ENCODE results near the gene SAP30BP. TPM values are rescaled to one million over a fixed set of nuclear protein-coding genes. Genes with fewer than 3 reads are reported as not detected.

The SAP30BP gene
- total and polyA plus RNA-seq, 2 of the 13 experiments (the other 11 are each of a cell fraction or from before 2014, with no cell fraction given), result 67.7 to 99.4 TPM

- TF ChIP-seq, protein P1, sequence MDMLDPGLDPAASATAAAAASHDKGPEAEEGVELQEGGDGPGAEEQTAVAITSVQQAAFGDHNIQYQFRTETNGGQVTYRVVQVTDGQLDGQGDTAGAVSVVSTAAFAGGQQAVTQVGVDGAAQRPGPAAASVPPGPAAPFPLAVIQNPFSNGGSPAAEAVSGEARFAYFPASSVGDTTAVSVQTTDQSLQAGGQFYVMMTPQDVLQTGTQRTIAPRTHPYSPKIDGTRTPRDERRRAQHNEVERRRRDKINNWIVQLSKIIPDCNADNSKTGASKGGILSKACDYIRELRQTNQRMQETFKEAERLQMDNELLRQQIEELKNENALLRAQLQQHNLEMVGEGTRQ (IDR thresholded peaks at IDR 0.05; ENCODE audit: low read depth, low read length), result peak; percentile 89
- TF ChIP-seq, protein P1 (CRISPR knock-in tag; IDR thresholded peaks at IDR 0.05; ENCODE audit: borderline replicate concordance), result peak; percentile 84; the same call in 1 of the 2 replicates
- TF ChIP-seq ZNF281 (CRISPR knock-in tag; IDR thresholded peaks at IDR 0.05; ENCODE audit: borderline replicate concordance), result peak; percentile 83; the same call in 1 of the 2 replicates
- no peak for TF ChIP-seq NPAS2 (CRISPR knock-in tag; IDR thresholded peaks at IDR 0.05; ENCODE audit: borderline replicate concordance)
- no peak for TF ChIP-seq SCMH1 (CRISPR knock-in tag; IDR thresholded peaks at IDR 0.05; ENCODE audit: borderline replicate concordance)
- TF ChIP-seq SPEN (CRISPR knock-in tag; IDR thresholded peaks at IDR 0.05; ENCODE audit: low read depth), result peak; percentile 77
- no peak for TF ChIP-seq JUNB (CRISPR knock-in tag; IDR thresholded peaks at IDR 0.05; ENCODE audit: borderline replicate concordance)
- TF ChIP-seq ZNF589 (CRISPR knock-in tag; conservative IDR thresholded peaks at IDR 0.05), result no peak
- peak; percentile 89 for TF ChIP-seq RFXAP (CRISPR knock-in tag; IDR thresholded peaks at IDR 0.05; ENCODE audit: borderline replicate concordance)
- TF ChIP-seq ZNF430 (CRISPR knock-in tag; IDR thresholded peaks at IDR 0.05), result peak; percentile 28; the same call in 1 of the 2 replicates
- TF ChIP-seq MED1 (CRISPR knock-in tag; IDR thresholded peaks at IDR 0.05), result peak; percentile 63
- TF ChIP-seq ZMYM4 (CRISPR knock-in tag; IDR thresholded peaks at IDR 0.05), result peak; percentile 76
- TF ChIP-seq, protein P2, sequence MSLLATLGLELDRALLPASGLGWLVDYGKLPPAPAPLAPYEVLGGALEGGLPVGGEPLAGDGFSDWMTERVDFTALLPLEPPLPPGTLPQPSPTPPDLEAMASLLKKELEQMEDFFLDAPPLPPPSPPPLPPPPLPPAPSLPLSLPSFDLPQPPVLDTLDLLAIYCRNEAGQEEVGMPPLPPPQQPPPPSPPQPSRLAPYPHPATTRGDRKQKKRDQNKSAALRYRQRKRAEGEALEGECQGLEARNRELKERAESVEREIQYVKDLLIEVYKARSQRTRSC (CRISPR knock-in tag; IDR thresholded peaks at IDR 0.05; ENCODE audit: low read depth), result no peak
- peak; percentile 86 for TF ChIP-seq ZNF776 (CRISPR knock-in tag; IDR thresholded peaks at IDR 0.05)
- peak; percentile 15; the same call in 1 of the 2 replicates for TF ChIP-seq ZNF33B (CRISPR knock-in tag; IDR thresholded peaks at IDR 0.05)
- no peak for TF ChIP-seq SMC3 (IDR thresholded peaks at IDR 0.05; ENCODE audit: low read length)
- TF ChIP-seq FOXO1 (CRISPR knock-in tag; IDR thresholded peaks at IDR 0.05), result peak; percentile 41; the same call in 1 of the 2 replicates
- TF ChIP-seq PRDM15 (CRISPR knock-in tag; IDR thresholded peaks at IDR 0.05), result 0 out of 2 replicates have a peak, but pooled peaks have one; percentile 47
Measured at GRCh38 chr17:75753514-75754377, 86.6 kb downstream of the SAP30BP start (continued).
